ENCODE results near the gene PXN.

The PXN gene

DNA sequence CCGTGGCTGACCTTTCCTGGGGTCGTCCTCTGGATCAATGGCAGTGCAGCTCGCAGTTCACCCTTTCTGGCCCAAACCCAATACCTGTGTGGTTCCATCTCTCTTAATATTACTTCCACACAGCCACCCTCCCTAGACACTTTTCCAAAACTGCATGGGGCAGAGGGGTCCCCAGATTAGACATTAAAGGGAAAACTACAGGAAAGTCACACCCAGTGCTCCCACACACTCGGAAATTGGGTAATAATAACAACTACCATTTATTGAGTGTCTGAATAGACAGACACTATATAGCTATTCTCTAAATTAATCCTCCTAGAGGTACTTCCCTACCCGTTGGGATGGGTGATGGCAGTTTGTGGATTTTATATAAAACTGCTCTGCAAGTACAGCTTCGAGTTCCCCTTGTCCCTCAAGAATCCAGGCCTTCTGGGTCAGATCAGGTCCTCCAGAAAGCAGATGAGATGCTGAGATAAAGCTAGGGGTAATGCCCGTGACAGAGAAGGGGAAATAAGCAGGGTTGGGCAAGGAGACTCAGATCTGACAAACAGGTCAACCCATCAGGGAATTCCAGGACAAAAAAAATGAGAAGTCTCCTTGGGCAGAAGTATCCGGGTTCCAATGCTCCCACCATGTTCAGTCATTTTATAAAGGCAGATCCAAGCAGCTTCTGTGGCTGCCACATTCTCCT, 795 bp upstream of the PXN start:
- no peak for TF ChIP-seq CTCF (conservative IDR thresholded peaks at IDR 0.05)
- H3K27ac ChIP-seq = peak overlapping the region; percentile 84; the same call in 1 of the 2 replicates

- peak overlapping the region; percentile 84 for H3K27ac ChIP-seq
- no peak for TF ChIP-seq CTCF (conservative IDR thresholded peaks at IDR 0.05)
Observed at GRCh38 chr12:120264904-120265472, 542 bp downstream of the PXN start.

DNA sequence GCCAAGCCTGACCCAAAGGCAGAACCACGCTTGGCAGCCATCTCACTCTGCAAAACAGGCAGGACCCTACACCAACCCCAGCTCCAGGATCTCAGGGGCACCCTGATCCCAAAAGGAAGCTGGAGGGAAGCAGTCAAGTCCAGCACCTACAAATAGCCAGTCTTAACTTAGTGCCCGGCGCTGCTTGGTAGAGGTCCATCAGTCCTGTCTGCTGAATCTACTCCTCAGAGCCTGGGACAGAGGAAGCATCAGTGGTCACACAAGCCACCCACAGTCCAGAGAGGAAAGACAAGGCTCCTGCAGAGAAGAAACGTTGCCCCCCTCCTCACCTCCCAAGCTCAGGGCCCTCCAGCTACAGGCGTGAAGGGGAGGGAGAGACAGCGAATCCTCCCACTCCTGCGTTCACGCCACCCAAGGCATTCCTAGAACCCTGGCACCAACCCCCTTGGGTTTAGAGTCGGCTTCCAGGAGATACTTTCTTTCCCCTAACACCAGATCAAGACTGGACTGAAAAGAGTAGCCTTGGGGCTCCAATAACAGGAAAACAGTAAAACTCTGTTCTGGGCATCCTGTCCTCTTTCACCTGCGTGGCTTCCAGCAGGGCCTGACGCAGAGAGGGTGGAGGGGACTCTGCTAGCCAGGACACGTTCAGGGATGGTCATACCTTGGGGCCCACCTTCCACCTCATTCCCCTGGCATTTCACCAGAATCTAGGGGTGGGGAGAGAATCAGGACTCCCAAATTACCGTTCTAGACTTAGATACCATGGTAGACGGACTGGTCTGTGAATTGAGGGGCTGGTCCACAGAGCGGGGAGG, 1.2 kb downstream of the PXN start:
- peak overlapping the region; percentile 84 for H3K27ac ChIP-seq
- no peak for TF ChIP-seq CTCF (conservative IDR thresholded peaks at IDR 0.05)

GRCh38 chr12:120263748-120264085, 1.8 kb downstream of the PXN start:
- H3K27ac ChIP-seq = peak overlapping the region; percentile 84
- no peak for TF ChIP-seq CTCF (conservative IDR thresholded peaks at IDR 0.05)

DNA sequence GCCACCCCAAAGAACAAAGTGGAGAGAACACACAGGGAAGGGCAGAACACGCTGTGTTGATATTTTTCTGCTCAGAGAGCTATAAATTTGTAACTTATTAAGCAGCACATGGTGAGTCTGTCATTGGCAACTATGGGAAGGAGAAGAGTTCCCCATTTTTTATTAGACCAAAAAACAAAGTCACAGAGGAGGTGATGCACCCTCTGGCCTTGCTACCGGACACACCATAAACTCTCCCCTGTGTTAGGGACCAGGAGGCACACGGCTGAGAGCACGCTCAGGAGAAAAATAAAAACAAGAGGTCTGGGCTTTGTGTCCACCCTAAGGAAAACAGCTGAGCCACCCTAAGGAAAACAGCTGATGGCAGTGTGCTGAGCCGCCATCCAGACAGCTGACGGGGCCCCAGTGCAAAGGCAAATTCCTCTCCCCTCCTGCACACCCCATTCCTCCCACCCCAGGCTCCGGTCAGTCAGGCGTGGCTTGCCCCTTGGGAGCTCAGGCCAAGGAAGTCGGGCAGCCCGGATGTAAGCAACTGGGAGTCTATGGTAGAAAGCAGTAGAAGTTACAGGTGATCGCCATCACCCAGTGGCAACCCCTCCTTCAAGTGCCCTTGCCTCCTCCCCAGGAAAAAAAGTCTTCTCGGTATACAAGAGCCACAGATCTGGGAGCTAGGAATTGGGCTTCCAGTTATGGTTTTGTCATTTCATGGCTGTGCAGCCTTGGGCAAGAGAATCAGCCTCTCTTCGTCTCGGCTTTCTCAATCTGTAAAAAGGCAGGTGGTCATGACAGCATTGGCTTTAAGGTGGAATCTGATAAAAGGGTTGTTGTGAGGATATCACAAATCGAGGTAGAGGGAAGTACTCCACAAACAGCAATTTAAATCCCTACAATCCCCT, 2.4 kb downstream of the PXN start:
- H3K27ac ChIP-seq = peak overlapping the region; percentile 84

More for the DNA sequence above, 2.4 kb downstream of the PXN start:
- no peak for TF ChIP-seq CTCF (conservative IDR thresholded peaks at IDR 0.05)
